Esophagus mucosa (tissue), 1 donor: ENCODE measurements around the gene ZNF407. TPM values are rescaled to one million over a fixed set of nuclear protein-coding genes. Genes with fewer than 3 reads are reported as not detected.
A peak's percentile ranks its signal among the peaks of the same experiment; 100 is the strongest.

Experiments used
- ATAC-seq: fragments of 200-7000 bp; cut with Tn5 transposase; one replicate; pipeline ENCODE4 v1.9.1; 2020
- total RNA-seq: library from RNA; stranded (reverse); gene quantifications from one replicate; pipeline ENCODE4 v1.2.4, GENCODE V29; 2023
- donor health status: DM: yes; HTN: yes; CAD: no.

ZNF407 gene
- total RNA-seq, 1 donor from 2014 or later, result 6.3 TPM

- no peak for ATAC-seq
These were observed 427.9 kb downstream of the ZNF407 start for GRCh38 chr18:75025573-75025972.

GRCh38 chr18:75029481-75029880 is 431.8 kb downstream of the ZNF407 start:
- no peak for ATAC-seq

DNA sequence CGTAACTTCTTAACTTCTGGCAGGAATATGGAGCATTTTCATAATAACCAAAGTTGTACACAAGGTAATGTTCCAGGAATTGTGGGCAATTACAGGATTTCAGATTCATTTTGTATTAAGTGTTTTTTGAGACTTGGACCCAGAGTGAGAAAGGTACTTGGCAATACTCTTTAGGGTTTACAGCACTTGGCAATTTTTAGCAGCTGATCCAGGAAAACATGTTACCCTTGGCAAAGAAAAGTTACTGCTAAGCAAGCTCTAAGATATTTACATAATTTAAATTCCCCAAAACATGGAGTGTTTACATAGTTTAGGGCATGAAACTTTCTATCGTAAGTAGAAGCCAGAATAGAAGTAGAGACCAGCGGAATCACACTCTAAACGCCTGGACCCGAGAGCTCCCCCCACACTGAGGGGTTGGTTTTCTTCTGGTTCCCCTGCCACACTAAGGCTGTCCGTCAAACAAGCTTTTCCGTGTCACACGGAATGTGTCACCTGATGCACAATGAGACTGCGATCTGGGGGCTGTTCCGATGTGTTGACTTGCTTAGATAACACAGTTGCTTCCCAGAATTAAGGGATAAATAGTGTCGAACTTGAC is 434.1 kb downstream of the ZNF407 start:
- no peak for ATAC-seq

GRCh38 chr18:75033516-75033915 is 435.8 kb downstream of the ZNF407 start:
- ATAC-seq, result no peak

GRCh38 chr18:75034937-75035336 is 437.3 kb downstream of the ZNF407 start:
- no peak for ATAC-seq

DNA sequence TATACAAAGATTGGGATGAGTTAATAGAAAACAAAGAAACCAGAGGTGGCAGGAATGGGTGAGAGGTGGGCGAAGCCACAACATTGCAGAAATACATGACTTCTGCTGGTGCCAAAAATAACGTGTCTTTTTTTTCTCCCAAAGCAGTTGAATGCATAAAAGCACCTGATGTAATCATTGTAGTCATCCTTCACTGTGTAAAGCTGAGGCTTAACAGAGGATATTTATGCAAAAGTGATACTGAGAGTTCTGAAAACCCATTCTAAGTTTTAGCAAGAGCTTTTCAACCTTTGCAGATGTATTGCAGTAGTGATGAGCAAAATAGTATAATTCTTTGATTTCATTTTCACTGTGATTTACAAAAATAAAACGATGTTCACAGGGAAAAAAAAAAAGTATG is 438.3 kb downstream of the ZNF407 start:
- ATAC-seq, result no peak

GRCh38 chr18:75036917-75037688 is 439.4 kb downstream of the ZNF407 start:
- ATAC-seq, result no peak

GRCh38 chr18:75037689-75037955 is 440.0 kb downstream of the ZNF407 start:
- no peak for ATAC-seq

DNA sequence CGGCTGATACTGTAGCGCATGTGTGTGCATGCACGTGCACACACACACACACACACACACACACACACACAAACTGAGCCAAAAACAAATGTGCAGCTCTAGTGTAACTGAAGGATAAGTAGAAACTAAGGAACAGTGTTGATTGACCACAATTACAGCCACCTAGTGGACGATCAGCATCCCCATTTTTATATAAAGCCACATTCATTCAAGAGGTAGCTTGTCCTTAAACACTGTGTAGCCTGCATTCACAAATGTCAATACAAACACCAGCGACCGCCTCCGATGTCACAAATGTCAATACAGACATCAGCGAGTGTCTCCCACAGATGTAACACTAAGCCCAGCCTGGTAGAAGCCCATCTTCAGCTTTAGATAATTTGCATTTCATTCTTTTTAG is 443.9 kb downstream of the ZNF407 start:
- ATAC-seq, result peak; percentile 17

GRCh38 chr18:75043478-75043877 is 445.8 kb downstream of the ZNF407 start:
- ATAC-seq, result no peak

DNA sequence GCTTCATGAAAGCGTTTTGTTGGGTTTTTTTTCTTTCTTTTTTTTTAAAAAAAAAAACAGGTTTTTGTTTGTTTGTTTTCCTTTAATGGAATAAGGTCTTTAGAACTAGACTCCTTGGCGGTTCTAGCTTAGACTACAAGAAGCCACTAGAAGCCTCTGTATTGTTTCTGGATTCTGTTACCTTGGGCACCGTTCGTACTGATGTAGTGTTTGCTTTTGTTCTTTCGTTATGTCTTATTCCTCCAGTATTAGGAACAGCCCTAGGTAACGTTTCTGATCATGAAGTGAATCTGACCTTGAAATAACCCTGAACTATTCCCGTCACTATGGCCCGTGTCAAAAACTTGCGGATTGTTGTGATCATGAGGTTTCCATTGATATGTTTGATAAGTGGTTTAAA is 446.6 kb downstream of the ZNF407 start:
- no peak for ATAC-seq

DNA sequence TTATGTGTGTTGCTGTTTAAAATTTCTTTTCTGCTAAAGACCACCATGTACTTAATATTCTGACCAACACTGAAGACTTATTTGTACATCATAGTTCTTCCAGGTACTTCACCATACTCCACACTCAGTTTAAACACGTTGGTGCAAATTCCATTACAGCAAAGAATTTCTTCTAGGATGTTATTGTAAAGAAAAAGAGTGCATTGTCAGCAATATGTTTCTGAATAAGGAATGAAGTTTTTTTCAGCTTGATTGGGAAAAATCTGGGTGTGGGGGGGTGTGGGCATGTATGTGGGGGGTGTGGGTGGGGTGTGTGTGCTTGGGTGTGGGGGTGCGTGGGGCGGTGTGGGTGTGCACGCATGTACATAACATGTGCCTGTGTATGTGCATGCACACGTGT is 447.1 kb downstream of the ZNF407 start:
- no peak for ATAC-seq

- ATAC-seq, result no peak
These were observed 447.6 kb downstream of the ZNF407 start for GRCh38 chr18:75045272-75045671.

DNA sequence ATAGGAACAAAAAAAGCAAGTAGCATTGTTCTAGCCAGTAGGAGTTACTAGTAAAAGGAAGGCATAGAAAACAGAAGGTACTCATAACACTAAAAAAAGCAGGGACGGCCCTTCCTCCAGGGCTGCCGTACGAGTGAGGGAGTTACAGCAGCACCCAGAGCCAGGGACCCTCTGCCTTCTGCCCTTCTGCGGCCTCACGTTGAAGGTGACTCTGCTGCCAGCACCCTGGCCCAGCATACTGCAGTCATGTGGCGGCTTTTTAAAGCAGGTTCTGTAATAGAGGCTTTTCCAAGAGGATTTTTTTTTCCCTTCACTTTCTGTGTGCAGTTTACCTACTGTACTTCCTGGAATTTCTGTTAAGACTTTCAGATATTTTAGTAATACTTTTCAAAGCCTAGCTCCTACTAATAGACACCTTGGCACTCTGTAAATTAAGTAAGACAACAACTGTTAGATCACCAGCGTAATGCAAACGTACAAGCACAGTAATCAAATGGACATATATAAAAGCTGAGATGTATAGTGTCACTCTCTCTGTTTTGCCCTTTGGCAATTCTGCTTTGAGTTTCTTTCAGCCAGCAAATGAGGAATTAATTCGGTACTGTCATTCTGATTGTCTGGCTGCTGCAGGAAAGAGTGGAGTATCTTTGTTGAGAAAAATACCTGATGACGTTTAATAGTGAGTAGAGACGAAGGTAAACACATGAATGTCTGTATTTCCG is 449.7 kb downstream of the ZNF407 start:
- no peak for ATAC-seq

DNA sequence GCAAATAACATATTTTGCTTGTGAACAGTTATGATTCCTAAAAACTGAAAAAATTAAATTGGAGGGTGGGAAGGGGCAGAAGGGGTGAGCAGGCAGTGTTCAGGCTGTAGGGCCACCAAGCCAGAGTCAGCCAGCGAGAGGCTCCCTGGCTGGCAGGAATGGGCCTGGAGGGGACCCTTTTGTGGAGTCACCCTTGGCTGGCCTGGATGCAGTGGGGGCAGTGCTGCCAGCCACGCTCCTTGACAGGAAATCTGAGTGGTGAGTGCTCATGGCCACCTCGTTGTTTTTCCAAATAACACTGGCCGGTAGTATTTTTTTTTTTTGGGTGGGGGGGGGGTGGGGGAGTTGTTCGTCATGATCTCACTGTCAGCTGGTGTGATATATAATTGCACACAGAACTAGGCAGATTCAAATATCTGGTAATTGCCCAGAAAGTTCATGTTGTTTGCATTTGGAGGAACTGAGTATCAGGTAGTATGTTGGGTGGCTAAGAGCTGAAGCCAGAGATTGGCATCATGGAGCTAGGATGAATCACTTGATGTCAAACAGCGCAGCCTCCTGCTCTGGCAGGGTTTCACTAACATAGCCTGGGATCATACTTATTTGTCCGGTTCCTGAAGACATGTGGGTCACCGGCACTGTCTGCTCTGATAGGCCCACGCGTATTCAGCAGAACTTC is 451.2 kb downstream of the ZNF407 start:
- no peak for ATAC-seq

- ATAC-seq, result no peak
These were observed 451.8 kb downstream of the ZNF407 start for GRCh38 chr18:75049455-75049789.

- ATAC-seq, result no peak
These were observed 454.1 kb downstream of the ZNF407 start for GRCh38 chr18:75051757-75052156.

DNA sequence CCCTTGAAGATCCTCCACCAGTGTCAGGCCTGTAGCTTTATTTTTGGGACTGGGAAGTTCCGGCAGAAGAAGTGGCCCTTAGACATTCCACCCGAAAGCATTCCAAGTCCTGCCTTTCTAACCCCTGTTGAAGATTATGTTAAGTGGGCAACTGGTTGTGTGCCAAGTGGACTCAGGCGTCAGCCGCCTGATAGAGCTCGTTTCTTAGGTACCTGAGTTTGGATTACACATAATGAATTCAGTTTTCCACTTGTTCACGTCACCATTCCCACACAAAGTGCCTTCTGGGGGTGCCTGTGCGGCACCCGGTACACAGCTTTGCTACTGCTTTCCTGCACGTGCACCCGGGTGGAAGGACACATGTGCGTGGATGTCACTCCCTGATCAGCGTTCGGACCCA is 454.8 kb downstream of the ZNF407 start:
- no peak for ATAC-seq

GRCh38 chr18:75053028-75053629 is 455.5 kb downstream of the ZNF407 start:
- ATAC-seq, result no peak

- no peak for ATAC-seq
These were observed 456.4 kb downstream of the ZNF407 start for GRCh38 chr18:75054046-75054445.

DNA sequence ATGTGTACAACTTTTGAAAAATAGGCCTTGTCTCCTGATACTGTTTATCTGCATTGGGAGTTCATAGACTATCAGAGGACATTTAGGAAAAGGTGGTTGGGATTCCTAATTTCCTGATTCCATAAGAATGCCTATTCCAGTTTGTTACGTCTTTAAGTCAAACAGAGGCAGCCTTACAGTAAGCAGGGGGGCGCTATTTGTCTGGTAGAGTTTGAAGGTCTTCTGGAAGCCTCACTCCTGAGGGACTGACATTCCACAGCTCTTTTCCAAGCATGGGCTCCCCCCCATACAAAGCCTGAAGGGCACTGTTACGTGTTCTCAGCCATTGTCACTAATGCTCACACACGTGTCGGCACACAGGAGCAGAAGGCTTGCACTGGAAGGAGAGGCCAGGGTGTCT is 456.9 kb downstream of the ZNF407 start:
- no peak for ATAC-seq

DNA sequence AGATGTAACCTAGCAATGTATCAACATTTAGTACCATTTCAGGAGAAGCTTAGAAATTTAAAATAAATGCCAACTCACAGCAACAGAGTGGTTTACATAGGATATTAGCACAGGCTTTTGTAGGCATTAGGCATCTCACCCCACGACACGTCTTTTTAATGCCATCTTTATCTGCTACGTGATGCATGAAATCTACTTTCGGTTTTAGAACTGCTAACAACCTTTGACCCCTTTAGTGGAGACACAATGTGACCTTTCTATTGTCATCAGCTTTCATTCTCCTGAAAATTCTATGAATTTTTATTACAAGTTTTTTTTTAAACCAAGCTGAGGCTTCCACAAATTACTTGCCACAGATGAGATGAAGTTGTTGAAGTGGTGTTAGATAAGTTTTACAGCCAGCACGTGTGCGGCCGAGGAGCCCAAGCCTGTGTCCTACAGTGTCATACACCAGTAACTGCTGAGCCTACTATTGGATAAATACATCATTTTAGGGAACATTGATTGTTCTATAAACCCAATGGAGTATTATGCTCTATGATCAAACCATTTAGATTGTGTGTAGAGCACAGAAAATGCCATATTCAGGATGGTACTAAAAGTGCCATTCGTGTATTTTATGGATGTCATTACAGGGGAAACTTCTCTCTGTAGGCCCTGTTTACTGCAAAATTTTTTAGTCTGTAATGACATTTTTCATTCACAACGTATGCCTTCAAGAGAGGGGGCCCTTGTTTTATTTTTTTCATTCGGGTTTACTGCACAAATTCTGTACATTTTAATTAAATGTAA is 459.7 kb downstream of the ZNF407 start:
- ATAC-seq, result no peak
